Astrocyte (in vitro differentiated cells and primary cell): ENCODE data around the gene ARHGAP26.

Experiments
- EZH2 ChIP-seq: IDR thresholded peaks from 2 replicates; pipeline ENCODE4 v1.6.1; 2012; ENCODE audit warnings: mild to moderate bottlenecking, low read length, inconsistent platforms; ENCODE audit not compliant: insufficient read depth
- TF ChIP-seq, protein P1 (sequence below): IDR thresholded peaks from 2 replicates; pipeline ENCODE4 v1.5.1; 2011; ENCODE audit warnings: low read depth, mild to moderate bottlenecking, inconsistent platforms, low read length, moderate library complexity; ENCODE audit not compliant: insufficient read depth

DNA sequence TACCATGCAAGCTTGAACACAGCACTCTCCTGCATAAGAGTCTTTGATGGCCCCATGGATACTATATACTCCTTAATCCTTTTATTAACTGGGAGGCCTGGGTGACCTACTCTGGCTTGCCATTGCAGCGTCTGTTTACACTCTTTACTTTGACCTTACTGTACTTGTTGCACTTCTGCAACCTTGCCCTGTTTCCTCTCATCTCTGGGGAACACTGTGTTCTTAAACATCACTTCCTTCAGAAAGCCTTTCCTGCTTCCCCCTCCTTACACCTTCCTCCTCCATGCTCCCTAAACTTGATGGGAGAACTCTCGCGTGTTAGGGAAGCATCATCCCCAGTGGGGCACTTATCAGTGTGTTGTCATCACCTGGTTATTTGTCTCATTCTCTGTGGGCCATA lies 411.0 kb downstream of the ARHGAP26 start:
- TF ChIP-seq, protein P1, sequence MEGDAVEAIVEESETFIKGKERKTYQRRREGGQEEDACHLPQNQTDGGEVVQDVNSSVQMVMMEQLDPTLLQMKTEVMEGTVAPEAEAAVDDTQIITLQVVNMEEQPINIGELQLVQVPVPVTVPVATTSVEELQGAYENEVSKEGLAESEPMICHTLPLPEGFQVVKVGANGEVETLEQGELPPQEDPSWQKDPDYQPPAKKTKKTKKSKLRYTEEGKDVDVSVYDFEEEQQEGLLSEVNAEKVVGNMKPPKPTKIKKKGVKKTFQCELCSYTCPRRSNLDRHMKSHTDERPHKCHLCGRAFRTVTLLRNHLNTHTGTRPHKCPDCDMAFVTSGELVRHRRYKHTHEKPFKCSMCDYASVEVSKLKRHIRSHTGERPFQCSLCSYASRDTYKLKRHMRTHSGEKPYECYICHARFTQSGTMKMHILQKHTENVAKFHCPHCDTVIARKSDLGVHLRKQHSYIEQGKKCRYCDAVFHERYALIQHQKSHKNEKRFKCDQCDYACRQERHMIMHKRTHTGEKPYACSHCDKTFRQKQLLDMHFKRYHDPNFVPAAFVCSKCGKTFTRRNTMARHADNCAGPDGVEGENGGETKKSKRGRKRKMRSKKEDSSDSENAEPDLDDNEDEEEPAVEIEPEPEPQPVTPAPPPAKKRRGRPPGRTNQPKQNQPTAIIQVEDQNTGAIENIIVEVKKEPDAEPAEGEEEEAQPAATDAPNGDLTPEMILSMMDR: no peak
- TF ChIP-seq EZH2: no peak
